HL-60 (cell line): ENCODE measurements around the gene WNT6.

Experiments
- DNase-seq, 2 experiments: peaks; one replicate each; pipeline ENCODE4 v3.0.0-alpha.2; 2010 to 2020; ENCODE audit warnings: low read depth in 1 of 2, low spot score in 1 of 2
- H3K27ac ChIP-seq: fragments of 250-450 bp; sonication (Bioruptor Pico); replicated peaks from 2 replicates; pipeline ENCODE4 v1.5.1; 2020; ENCODE audit warnings: mild to moderate bottlenecking, moderate library complexity
- H3K27me3 ChIP-seq: fragments of 250-450 bp; sonication (Bioruptor Pico); 2 replicates; pipeline ENCODE4 v1.5.1; 2021; ENCODE audit warnings: mild to moderate bottlenecking, moderate library complexity; ENCODE audit not compliant: insufficient read depth, poor library complexity, severe bottlenecking
- H3K4me3 ChIP-seq: replicated peaks from 2 replicates; pipeline ENCODE4 v1.5.1; 2011; ENCODE audit warnings: mild to moderate bottlenecking, control low read depth, low read length; ENCODE audit not compliant: insufficient read depth
- GABPA ChIP-seq: IDR thresholded peaks from 2 replicates; pipeline ENCODE4 v1.6.1; 2012; ENCODE audit warnings: low read depth
- POLR2AphosphoS5 ChIP-seq: IDR thresholded peaks from 2 replicates; pipeline ENCODE4 v1.6.1; 2012; ENCODE audit warnings: low read depth
- REST ChIP-seq: IDR thresholded peaks from 2 replicates; pipeline ENCODE4 v1.6.1; 2012; ENCODE audit warnings: low read depth; ENCODE audit not compliant: insufficient replicate concordance
- SPI1 ChIP-seq: IDR thresholded peaks from 2 replicates; pipeline ENCODE4 v1.6.1; 2012; ENCODE audit warnings: low read depth, mild to moderate bottlenecking, borderline replicate concordance
- TF ChIP-seq, protein P1 (sequence below): IDR thresholded peaks from one replicate; pipeline ENCODE4 v1.5.1; 2011; ENCODE audit warnings: low read length, control low read depth, inconsistent platforms; ENCODE audit not compliant: insufficient read depth

WNT6 gene

GRCh38 chr2:218814540-218815243 is 44.9 kb upstream of the WNT6 start:
- no peak for DNase-seq
- Histone ChIP-seq H3K27ac (no peak overlapping the region), H3K4me3 (no peak overlapping the region), H3K27me3 (no peaks in the 10 kb centered on the region)
- TF ChIP-seq POLR2AphosphoS5, result no peak
- no peak for TF ChIP-seq GABPA
- TF ChIP-seq REST, result no peak
- TF ChIP-seq, protein P1, sequence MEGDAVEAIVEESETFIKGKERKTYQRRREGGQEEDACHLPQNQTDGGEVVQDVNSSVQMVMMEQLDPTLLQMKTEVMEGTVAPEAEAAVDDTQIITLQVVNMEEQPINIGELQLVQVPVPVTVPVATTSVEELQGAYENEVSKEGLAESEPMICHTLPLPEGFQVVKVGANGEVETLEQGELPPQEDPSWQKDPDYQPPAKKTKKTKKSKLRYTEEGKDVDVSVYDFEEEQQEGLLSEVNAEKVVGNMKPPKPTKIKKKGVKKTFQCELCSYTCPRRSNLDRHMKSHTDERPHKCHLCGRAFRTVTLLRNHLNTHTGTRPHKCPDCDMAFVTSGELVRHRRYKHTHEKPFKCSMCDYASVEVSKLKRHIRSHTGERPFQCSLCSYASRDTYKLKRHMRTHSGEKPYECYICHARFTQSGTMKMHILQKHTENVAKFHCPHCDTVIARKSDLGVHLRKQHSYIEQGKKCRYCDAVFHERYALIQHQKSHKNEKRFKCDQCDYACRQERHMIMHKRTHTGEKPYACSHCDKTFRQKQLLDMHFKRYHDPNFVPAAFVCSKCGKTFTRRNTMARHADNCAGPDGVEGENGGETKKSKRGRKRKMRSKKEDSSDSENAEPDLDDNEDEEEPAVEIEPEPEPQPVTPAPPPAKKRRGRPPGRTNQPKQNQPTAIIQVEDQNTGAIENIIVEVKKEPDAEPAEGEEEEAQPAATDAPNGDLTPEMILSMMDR, result no peak
- no peak for TF ChIP-seq SPI1

DNA sequence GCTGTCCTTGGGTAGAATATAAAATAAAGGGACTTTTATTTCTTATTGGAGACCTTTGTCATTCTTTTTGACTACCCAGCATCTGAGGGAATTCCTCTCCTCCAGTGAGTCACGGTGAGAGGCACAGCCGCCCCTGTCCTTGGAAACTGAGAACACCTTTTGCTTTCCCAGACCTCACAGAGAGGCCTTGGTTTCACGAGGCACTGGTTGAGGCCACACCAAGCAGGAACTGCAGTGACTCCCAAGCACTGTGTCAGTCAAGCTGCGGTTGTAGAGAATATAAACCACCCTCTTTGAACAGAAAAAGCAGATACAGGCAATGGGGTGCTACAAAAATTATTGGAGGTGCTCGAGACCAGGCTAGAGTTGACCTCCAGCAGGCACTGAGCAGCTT is 44.4 kb upstream of the WNT6 start:
- DNase-seq, result no peak
- TF ChIP-seq GABPA (no peak), SPI1 (no peak)
- Histone ChIP-seq H3K27me3 (no peaks in the 10 kb centered on the region), H3K4me3 (no peak overlapping the region), H3K27ac (no peak overlapping the region)

DNA sequence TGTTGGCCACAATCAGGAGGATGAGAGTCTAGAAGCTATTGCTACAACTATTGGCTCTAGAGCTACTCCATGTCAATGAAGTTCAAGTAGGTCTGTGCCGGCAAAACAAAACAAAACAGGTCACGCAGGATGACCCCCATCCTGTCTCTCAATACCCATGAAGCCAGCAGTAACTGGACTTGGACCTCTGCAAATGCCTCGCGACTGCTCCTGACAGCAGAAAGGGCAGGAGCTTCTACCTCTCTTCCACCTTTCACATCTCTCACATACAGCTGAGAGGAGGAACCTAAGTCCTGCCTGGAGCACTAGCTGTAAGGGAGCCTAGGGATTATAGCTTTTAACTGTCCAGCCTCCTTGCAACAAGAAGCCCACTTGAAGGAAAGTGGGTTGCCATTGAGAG is 44.0 kb upstream of the WNT6 start:
- Histone ChIP-seq H3K27me3 (no peaks in the 10 kb centered on the region), H3K27ac (no peak overlapping the region)

More for the DNA sequence above, 44.0 kb upstream of the WNT6 start:
- no peak overlapping the region for H3K4me3 ChIP-seq
- DNase-seq, result no peak
- TF ChIP-seq, protein P1, result no peak
- TF ChIP-seq GABPA (no peak), REST (no peak), SPI1 (no peak), POLR2AphosphoS5 (no peak)
